Measurements from ENCODE around the gene TMEM163.

GRCh38 chr2:134567666-134568065, 151.1 kb downstream of the TMEM163 start:
- TF ChIP-seq CTCF (IDR thresholded peaks at IDR 0.05; ENCODE audit: poor library complexity, severe bottlenecking): no peak
- no peak for TF ChIP-seq RAD21 (conservative IDR thresholded peaks at IDR 0.05)
- no peak for TF ChIP-seq EZH2 (IDR thresholded peaks at IDR 0.05; ENCODE audit: borderline replicate concordance, insufficient read depth, low read length, poor library complexity, severe bottlenecking)
- TF ChIP-seq EP300 (conservative IDR thresholded peaks at IDR 0.05; ENCODE audit: poor library complexity, severe bottlenecking): no peak
